ENCODE measurements around the gene SNW1. TPM values are rescaled to one million over a fixed set of nuclear protein-coding genes. Genes with fewer than 3 reads are reported as not detected.

The SNW1 gene
- total and polyA plus RNA-seq, 2 of the 4 experiments (the other 2 are of a cell fraction), result 28.2 to 30.6 TPM

DNA sequence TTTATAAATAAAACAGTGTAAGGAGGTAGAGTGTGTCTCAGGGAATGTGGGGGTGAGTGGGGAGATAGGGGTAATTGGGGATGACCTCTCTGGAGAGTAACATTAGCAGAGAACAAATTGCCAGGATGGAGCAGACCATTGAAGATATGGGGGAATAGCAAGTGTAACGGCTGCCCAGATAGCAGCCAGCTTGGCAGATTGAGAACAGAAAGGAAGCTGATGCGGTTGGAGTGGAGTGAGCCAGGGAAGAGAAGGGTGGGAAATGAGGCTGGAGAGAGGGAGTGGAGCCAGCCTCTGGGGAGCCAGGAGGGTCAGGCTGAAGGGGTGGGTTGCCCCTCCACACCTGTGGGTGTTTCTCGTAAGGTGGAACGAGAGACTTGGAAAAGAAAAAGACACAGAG lies 33.4 kb upstream of the SNW1 start:
- no peak overlapping the region for H3K4ac ChIP-seq (ENCODE audit: low read depth, low read length)
- H3K4me2 ChIP-seq (ENCODE audit: low read depth, low read length), result no peak overlapping the region
- in situ Hi-C loops (cut with MboI; ENCODE audit: low sequenced_read_pairs) (no loop called here), intact Hi-C loops (cut with micrococcal nuclease) (no loop called here), dilution Hi-C loops (cut with HindIII; ENCODE audit: low sequenced_read_pairs, unreplicated experiment) (no loop called here)
- no peak overlapping the region for H2BK5ac ChIP-seq (ENCODE audit: low read depth, low read length, poor library complexity, severe bottlenecking)
- H2BK120ac ChIP-seq (ENCODE audit: low read depth, low read length), result no peak overlapping the region
- ChIA-PET CTCF (no interaction called here), POLR2A (ENCODE audit: unreplicated experiment) (no interaction called here)
- H3K4me1 ChIP-seq (ENCODE audit: control insufficient read depth, insufficient read depth, low read length), result no peaks in the 10 kb centered on the region
- no peak overlapping the region for H4K91ac ChIP-seq (ENCODE audit: insufficient read depth, low read depth, low read length)
- H3K56ac ChIP-seq (ENCODE audit: extremely low read depth, insufficient read depth, low read length), result no peak overlapping the region
- H2AK5ac ChIP-seq (ENCODE audit: low read depth, low read length), result no peak overlapping the region
- no peak overlapping the region for H4K5ac ChIP-seq (ENCODE audit: low read depth, low read length)
- WGBS, 2 experiments (ENCODE audit: extremely low coverage in 2 of 2, insufficient read length in 1 of 2), result no CpG with 5 or more reads among the region's 4 CpGs
- H3K23ac ChIP-seq (ENCODE audit: low read depth, low read length), result no peak overlapping the region
- H3K4me3 ChIP-seq (ENCODE audit: insufficient read depth, low read depth, low read length), result no peak overlapping the region
- H4K8ac ChIP-seq (ENCODE audit: low read depth in 2 of 2, low read length in 2 of 2), result no peak overlapping the region
- H3K79me1 ChIP-seq (ENCODE audit: low read depth in 1 of 2, low read length in 2 of 2), result no peaks in the 10 kb centered on the region
- DNase-seq, result no peak
- BruUV-seq (replicated peaks), result no TSS peak
- H2AFZ ChIP-seq (replicated peaks; ENCODE audit: low read length, poor library complexity), result no peak overlapping the region
- H2AK9ac ChIP-seq (replicated peaks; ENCODE audit: low read depth, low read length, poor library complexity), result no peak overlapping the region
- H3K14ac ChIP-seq (replicated peaks; ENCODE audit: low read depth, low read length), result no peak overlapping the region
- H3K9me3 ChIP-seq (ENCODE audit: control insufficient read depth, insufficient read depth, low read length), result no peaks in the 10 kb centered on the region
- H3K27ac ChIP-seq (ENCODE audit: insufficient read depth, low read length), result no peak overlapping the region
- TF ChIP-seq SMC3 (IDR thresholded peaks at IDR 0.05; ENCODE audit: low read depth, low read length), result no peak
- no peak for TF ChIP-seq MAFK (IDR thresholded peaks at IDR 0.05; ENCODE audit: low read depth, low read length)
- TF ChIP-seq, protein P1, sequence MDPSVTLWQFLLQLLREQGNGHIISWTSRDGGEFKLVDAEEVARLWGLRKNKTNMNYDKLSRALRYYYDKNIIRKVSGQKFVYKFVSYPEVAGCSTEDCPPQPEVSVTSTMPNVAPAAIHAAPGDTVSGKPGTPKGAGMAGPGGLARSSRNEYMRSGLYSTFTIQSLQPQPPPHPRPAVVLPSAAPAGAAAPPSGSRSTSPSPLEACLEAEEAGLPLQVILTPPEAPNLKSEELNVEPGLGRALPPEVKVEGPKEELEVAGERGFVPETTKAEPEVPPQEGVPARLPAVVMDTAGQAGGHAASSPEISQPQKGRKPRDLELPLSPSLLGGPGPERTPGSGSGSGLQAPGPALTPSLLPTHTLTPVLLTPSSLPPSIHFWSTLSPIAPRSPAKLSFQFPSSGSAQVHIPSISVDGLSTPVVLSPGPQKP (IDR thresholded peaks at IDR 0.05; ENCODE audit: borderline replicate concordance, low read depth, low read length), result no peak
- no peak for TF ChIP-seq NFE2L2 (IDR thresholded peaks at IDR 0.05; ENCODE audit: low read depth, low read length)
- no peak for TF ChIP-seq FOS (IDR thresholded peaks at IDR 0.05; ENCODE audit: low read depth, low read length)
- TF ChIP-seq, protein P2, sequence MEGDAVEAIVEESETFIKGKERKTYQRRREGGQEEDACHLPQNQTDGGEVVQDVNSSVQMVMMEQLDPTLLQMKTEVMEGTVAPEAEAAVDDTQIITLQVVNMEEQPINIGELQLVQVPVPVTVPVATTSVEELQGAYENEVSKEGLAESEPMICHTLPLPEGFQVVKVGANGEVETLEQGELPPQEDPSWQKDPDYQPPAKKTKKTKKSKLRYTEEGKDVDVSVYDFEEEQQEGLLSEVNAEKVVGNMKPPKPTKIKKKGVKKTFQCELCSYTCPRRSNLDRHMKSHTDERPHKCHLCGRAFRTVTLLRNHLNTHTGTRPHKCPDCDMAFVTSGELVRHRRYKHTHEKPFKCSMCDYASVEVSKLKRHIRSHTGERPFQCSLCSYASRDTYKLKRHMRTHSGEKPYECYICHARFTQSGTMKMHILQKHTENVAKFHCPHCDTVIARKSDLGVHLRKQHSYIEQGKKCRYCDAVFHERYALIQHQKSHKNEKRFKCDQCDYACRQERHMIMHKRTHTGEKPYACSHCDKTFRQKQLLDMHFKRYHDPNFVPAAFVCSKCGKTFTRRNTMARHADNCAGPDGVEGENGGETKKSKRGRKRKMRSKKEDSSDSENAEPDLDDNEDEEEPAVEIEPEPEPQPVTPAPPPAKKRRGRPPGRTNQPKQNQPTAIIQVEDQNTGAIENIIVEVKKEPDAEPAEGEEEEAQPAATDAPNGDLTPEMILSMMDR (conservative IDR thresholded peaks at IDR 0.05; ENCODE audit: low read depth, low read length), result no peak
- no peak for TF ChIP-seq MXI1 (IDR thresholded peaks at IDR 0.05; ENCODE audit: borderline replicate concordance, low read depth, low read length)
- no peak for TF ChIP-seq POLR2A (IDR thresholded peaks at IDR 0.05; ENCODE audit: low read depth, low read length)
- TF ChIP-seq CHD1 (IDR thresholded peaks at IDR 0.05; ENCODE audit: low read depth, low read length), result no peak
- TF ChIP-seq BHLHE40 (IDR thresholded peaks at IDR 0.05; ENCODE audit: low read depth, low read length), result no peak
- no peaks in the 10 kb centered on the region for H3K9me1 ChIP-seq (ENCODE audit: insufficient read depth, low read length)
- peaks cover 4% of the 10 kb centered on the region; the same call in 1 of the 2 replicates for H3K27me3 ChIP-seq (ENCODE audit: control insufficient read depth, insufficient read depth, low read length)
- ATAC-seq (ENCODE audit: low read depth), result no peak
- no peaks in the 10 kb centered on the region for H3K36me3 ChIP-seq (ENCODE audit: control insufficient read depth, insufficient read depth, low read length)
- H4K20me1 ChIP-seq (ENCODE audit: insufficient read depth, low read length), result no peaks in the 10 kb centered on the region
- H3K18ac ChIP-seq (ENCODE audit: low read depth, low read length), result no peak overlapping the region
- H3K9ac ChIP-seq (ENCODE audit: low read depth, low read length), result no peak overlapping the region
- no peak overlapping the region for H2BK15ac ChIP-seq (ENCODE audit: low read depth, low read length)
- no peak overlapping the region for H2BK20ac ChIP-seq (ENCODE audit: low read depth, low read length)
